ENCODE measurements around the gene NT5DC3. TPM values are rescaled to one million over a fixed set of nuclear protein-coding genes. Genes with fewer than 3 reads are reported as not detected.

The NT5DC3 gene
- total RNA-seq, result 9.6 and 11.7 TPM in 2 replicates

GRCh38 chr12:103840876-103841689, at the start of gene NT5DC3:
Gene NT5DC3, minus strand, starts transcription at chr12:103841234. Its CDS starts 78 bp downstream, at chr12:103841156.

Other genes with a start within 250 kb of the NT5DC3 start
- 456 and 521 TPM in 2 replicates for gene HSP90B1, start 89.2 kb upstream of the NT5DC3 start, total RNA-seq
- gene TDG, start 124.6 kb upstream of the NT5DC3 start, total RNA-seq, result 12.1 and 15.6 TPM in 2 replicates
- gene GLT8D2, start 209.0 kb upstream of the NT5DC3 start, total RNA-seq, result 12.7 and 13.2 TPM in 2 replicates
- gene HCFC2, start 223.3 kb upstream of the NT5DC3 start, total RNA-seq, result 15.4 and 18.7 TPM in 2 replicates